Transverse colon (tissue), 1 donor: Measurements from ENCODE around the gene ATG4B.

Source experiments
- EP300 ChIP-seq: sonication (generic); formaldehyde crosslinking; IDR thresholded peaks from one replicate; pipeline ENCODE4 v1.6.1; 2017; ENCODE audit warnings: antibody characterized with exemption, low read depth
- POLR2A ChIP-seq: fragments of 450-650 bp; IDR thresholded peaks from one replicate; pipeline ENCODE4 v1.6.1; 2016; ENCODE audit warnings: antibody characterized with exemption, mild to moderate bottlenecking, moderate library complexity

DNA sequence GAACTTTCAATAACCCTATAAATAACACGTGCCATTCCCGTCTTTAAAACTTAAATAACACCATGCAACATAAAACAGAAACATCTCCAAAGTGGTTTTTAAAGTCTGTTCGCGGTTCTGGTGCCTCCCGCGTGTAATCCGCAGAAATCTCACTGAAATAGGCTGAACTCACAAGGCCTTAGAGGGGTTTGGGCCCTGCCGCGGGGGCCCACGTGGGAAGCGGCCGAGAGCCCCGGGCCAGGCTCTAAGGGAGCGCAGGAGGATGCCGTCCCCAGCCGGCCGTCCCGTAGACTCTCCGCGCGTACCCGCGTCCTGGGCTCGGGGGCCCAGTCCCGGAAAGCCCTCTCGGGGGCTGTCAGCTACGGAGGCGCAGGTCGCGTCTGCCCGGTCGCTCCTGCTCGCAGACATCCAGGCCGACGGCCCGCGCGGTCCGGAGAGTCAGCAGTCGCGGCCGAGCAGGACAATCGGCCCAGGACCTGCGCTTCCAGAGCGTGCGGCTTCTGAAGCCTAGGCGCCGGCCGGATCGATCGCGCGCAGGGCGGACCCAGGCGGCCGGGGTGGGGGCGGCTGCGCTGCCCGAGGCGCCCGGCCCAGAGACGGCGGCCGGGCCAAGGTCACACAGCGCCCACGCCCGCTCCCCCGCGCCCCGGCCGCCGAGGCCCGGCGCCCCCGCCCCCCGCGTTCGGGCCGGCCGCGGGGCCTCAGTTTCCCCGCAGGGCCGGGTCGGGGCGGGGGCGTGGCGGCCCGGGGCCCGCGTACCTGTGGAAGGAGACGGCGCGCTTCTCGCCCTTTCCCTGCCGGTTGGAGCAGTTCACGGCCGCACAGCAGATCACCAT lies 1.1 kb upstream of the ATG4B start:
- TF ChIP-seq POLR2A (no peak), EP300 (no peak)
